ENCODE data around the gene CASP5.

GRCh38 chr11:104968355-104968855 lies 54.6 kb downstream of the CASP5 start, which contains the start of gene CASP4:
- TF ChIP-seq ZNF146 (tag by site-specific recombination; IDR thresholded peaks at IDR 0.05), result no peak
- TF ChIP-seq ZSCAN16 (tag by site-specific recombination; IDR thresholded peaks at IDR 0.05), result no peak
- no peak for TF ChIP-seq ZNF184 (tag by site-specific recombination; IDR thresholded peaks at IDR 0.05)
- no peak for TF ChIP-seq ZFP37 (tag by site-specific recombination; IDR thresholded peaks at IDR 0.05)
- TF ChIP-seq KLF10 (tag by site-specific recombination; IDR thresholded peaks at IDR 0.05), result no peak
- TF ChIP-seq CTCF (tag by site-specific recombination; IDR thresholded peaks at IDR 0.05), result no peak
- no peak for TF ChIP-seq ZNF175 (tag by site-specific recombination; IDR thresholded peaks at IDR 0.05)
